Kasumi-1 (cell line): ENCODE measurements around the gene EEF2.
"Not testable (repeated sequence)": the region's sequence is repeated elsewhere in the genome, so short reads cannot be mapped to it uniquely, and the experiment has no call there.

Experiments used
- DNase-seq, 2 experiments: peaks; one replicate each; lab custom pipeline; 2025; lab: John Stamatoyannopoulos, UW

The EEF2 gene

GRCh38 chr19:3968556-3969434, 16.5 kb downstream of the EEF2 start:
- peak; percentile 76 for DNase-seq

- not testable (repeated sequence) for DNase-seq
Observed at GRCh38 chr19:3967983-3968382, 17.3 kb downstream of the EEF2 start.

- no peak for DNase-seq
Observed at GRCh38 chr19:3966051-3967017, 18.9 kb downstream of the EEF2 start.

GRCh38 chr19:3964256-3965194, 20.7 kb downstream of the EEF2 start:
- no peak for DNase-seq

- DNase-seq, result no peak
Observed at GRCh38 chr19:3963458-3964255, 21.6 kb downstream of the EEF2 start.

- DNase-seq, result no peak
Observed at GRCh38 chr19:3961007-3961406, 24.3 kb downstream of the EEF2 start.

GRCh38 chr19:3959766-3960131, 25.5 kb downstream of the EEF2 start:
- DNase-seq, result no peak

- DNase-seq, result no peak
Observed at GRCh38 chr19:3958836-3959765, 26.2 kb downstream of the EEF2 start.

GRCh38 chr19:3955688-3956087, 29.6 kb downstream of the EEF2 start:
- no peak for DNase-seq

GRCh38 chr19:3955276-3955675, 30.0 kb downstream of the EEF2 start:
- DNase-seq, result not testable (repeated sequence)

GRCh38 chr19:3954107-3954506, 31.2 kb downstream of the EEF2 start:
- DNase-seq, result no peak

GRCh38 chr19:3952755-3953276, 32.4 kb downstream of the EEF2 start:
- not testable (repeated sequence) for DNase-seq

- DNase-seq, result no peak
Observed at GRCh38 chr19:3950871-3951861, 34.1 kb downstream of the EEF2 start.

- DNase-seq, result no peak
Observed at GRCh38 chr19:3949997-3950859, 35.0 kb downstream of the EEF2 start.

GRCh38 chr19:3949294-3949693, 36.0 kb downstream of the EEF2 start:
- no peak for DNase-seq

- DNase-seq, result not testable (repeated sequence)
Observed at GRCh38 chr19:3947316-3947933, 37.8 kb downstream of the EEF2 start.

GRCh38 chr19:3945838-3946237, 39.4 kb downstream of the EEF2 start:
- no peak for DNase-seq
